ENCODE results near the gene TAOK1. TPM values are rescaled to one million over a fixed set of nuclear protein-coding genes. Genes with fewer than 3 reads are reported as not detected.

TAOK1 gene
- total RNA-seq, 1 donor, result 70.4 TPM

- peak overlapping the region; percentile 26 for H3K4me3 ChIP-seq (ENCODE audit: low read depth, low read length)
- DNase-seq (ENCODE audit: low read depth), result peak; percentile 88
- no peak for TF ChIP-seq CTCF (IDR thresholded peaks at IDR 0.05; ENCODE audit: insufficient read depth, low read depth, low read length)
Observed at GRCh38 chr17:29347831-29348629, 42.1 kb upstream of the TAOK1 start.

GRCh38 chr17:29349409-29349808 lies 40.8 kb upstream of the TAOK1 start:
- DNase-seq (ENCODE audit: low read depth), result peak; percentile 21
- no peak overlapping the region for H3K4me3 ChIP-seq (ENCODE audit: low read depth, low read length)
- TF ChIP-seq CTCF (IDR thresholded peaks at IDR 0.05; ENCODE audit: insufficient read depth, low read depth, low read length), result no peak

- H3K4me3 ChIP-seq (ENCODE audit: low read depth, low read length), result no peak overlapping the region
- TF ChIP-seq CTCF (IDR thresholded peaks at IDR 0.05; ENCODE audit: insufficient read depth, low read depth, low read length), result no peak
- no peak for DNase-seq (ENCODE audit: low read depth)
Observed at GRCh38 chr17:29352146-29352545, 38.0 kb upstream of the TAOK1 start.

- no peak for TF ChIP-seq CTCF (IDR thresholded peaks at IDR 0.05; ENCODE audit: insufficient read depth, low read depth, low read length)
- DNase-seq (ENCODE audit: low read depth), result no peak
- no peak overlapping the region for H3K4me3 ChIP-seq (ENCODE audit: low read depth, low read length)
Observed at GRCh38 chr17:29357232-29357631, 32.9 kb upstream of the TAOK1 start.

GRCh38 chr17:29357821-29358232 lies 32.3 kb upstream of the TAOK1 start:
- H3K4me3 ChIP-seq (ENCODE audit: low read depth, low read length), result no peak overlapping the region
- no peak for TF ChIP-seq CTCF (IDR thresholded peaks at IDR 0.05; ENCODE audit: insufficient read depth, low read depth, low read length)
- peak; percentile 32 for DNase-seq (ENCODE audit: low read depth)

- no peak overlapping the region for H3K4me3 ChIP-seq (ENCODE audit: low read depth, low read length)
- no peak for TF ChIP-seq CTCF (IDR thresholded peaks at IDR 0.05; ENCODE audit: insufficient read depth, low read depth, low read length)
- DNase-seq (ENCODE audit: low read depth), result no peak
Observed at GRCh38 chr17:29358416-29358815, 31.7 kb upstream of the TAOK1 start.

GRCh38 chr17:29359777-29360176 lies 30.4 kb upstream of the TAOK1 start:
- no peak for TF ChIP-seq CTCF (IDR thresholded peaks at IDR 0.05; ENCODE audit: insufficient read depth, low read depth, low read length)
- no peak overlapping the region for H3K4me3 ChIP-seq (ENCODE audit: low read depth, low read length)
- DNase-seq (ENCODE audit: low read depth), result no peak

All from fibroblast of villous mesenchyme (primary cell).